NB4 (cell line): ENCODE measurements around the gene PDE6C.
A peak's percentile ranks its signal among the peaks of the same experiment; 100 is the strongest.

Source experiments
- DNase-seq: peaks from one replicate; pipeline ENCODE4 v3.0.0; 2010; ENCODE audit warnings: low read depth
- H3K4me3 ChIP-seq: one replicate; pipeline ENCODE4 v1.5.1; 2011; ENCODE audit warnings: mild to moderate bottlenecking, low read depth, low read length, moderate library complexity
- CTCF ChIP-seq: IDR thresholded peaks from one replicate; pipeline ENCODE4 v1.5.1; 2012; ENCODE audit warnings: low read depth, low read length
- MAX ChIP-seq: IDR thresholded peaks from 2 replicates; pipeline ENCODE4 v1.6.1; 2011; ENCODE audit warnings: low read depth, low read length
- MYC ChIP-seq: IDR thresholded peaks from 2 replicates; pipeline ENCODE4 v1.6.1; 2011; ENCODE audit warnings: low read depth, low read length
- POLR2A ChIP-seq: IDR thresholded peaks from 2 replicates; pipeline ENCODE4 v1.6.1; 2011; ENCODE audit warnings: mild to moderate bottlenecking; ENCODE audit not compliant: insufficient read length; ENCODE audit errors: extremely low read depth

Gene PDE6C

GRCh38 chr10:93570383-93570782, 42.0 kb upstream of the PDE6C start:
- no peak for DNase-seq
- TF ChIP-seq POLR2A, result no peak
- TF ChIP-seq CTCF, result no peak
- TF ChIP-seq MYC, result no peak
- TF ChIP-seq MAX, result no peak
- H3K4me3 ChIP-seq, result no peak overlapping the region

- DNase-seq, result peak; percentile 54
- TF ChIP-seq POLR2A (no peak), MAX (no peak), MYC (peak; percentile 13; the same call in 1 of the 2 replicates), CTCF (no peak)
Observed at GRCh38 chr10:93572606-93573005, 39.7 kb upstream of the PDE6C start.

DNA sequence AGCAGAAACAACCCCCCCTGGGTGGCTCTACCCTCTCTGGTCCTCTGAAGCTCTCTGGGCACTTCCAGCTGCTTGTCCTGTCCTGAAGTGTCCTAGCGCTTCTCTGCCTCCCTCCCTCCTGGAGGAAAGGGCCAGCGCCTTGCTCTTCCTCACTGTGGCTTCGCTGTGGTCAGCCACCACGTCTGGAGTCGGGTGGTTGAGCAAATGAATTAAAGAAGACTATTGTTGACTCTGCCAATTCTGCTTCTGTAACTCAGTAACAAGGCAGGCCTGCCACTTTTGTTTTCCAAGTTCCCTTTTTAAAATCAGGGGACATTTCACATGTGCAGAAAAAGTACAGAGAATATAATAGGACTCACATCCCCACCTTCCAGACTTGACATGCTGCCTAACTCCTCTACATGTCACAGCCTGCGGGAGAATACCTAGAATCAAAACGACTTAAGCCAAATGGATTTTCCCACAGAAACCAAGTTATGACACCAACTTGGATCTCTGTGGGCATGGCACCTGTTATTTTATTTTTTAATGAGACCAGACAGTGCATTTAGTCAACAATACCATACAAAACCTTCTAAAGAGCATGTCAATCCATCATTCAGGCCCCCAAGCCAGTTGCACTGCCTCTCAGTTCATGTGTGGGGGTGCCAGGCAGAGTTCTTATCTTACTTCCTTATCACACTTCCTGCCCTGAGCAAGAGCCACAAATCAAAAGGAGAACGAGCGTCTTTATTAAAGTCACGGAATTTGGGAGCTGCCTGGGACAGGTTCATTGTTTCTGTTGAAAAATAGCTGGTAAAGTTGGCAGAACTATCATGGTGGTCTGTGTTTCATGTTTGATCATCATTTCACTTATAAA, 39.1 kb upstream of the PDE6C start:
- TF ChIP-seq MAX (peak; percentile 33; the same call in 1 of the 2 replicates), POLR2A (no peak), MYC (peak; percentile 39; the same call in 1 of the 2 replicates)
- H3K4me3 ChIP-seq, result peak overlapping the region; percentile 30
- peak; percentile 88 for DNase-seq

More at GRCh38 chr10:93572606-93573005, 39.7 kb upstream of the PDE6C start:
- H3K4me3 ChIP-seq, result peak overlapping the region; percentile 29

GRCh38 chr10:93573924-93574323, 38.4 kb upstream of the PDE6C start:
- no peak for DNase-seq
- H3K4me3 ChIP-seq, result peak overlapping the region; percentile 30
- TF ChIP-seq MAX (peak; percentile 77), MYC (peak; percentile 28; the same call in 1 of the 2 replicates), POLR2A (no peak), CTCF (no peak)

DNA sequence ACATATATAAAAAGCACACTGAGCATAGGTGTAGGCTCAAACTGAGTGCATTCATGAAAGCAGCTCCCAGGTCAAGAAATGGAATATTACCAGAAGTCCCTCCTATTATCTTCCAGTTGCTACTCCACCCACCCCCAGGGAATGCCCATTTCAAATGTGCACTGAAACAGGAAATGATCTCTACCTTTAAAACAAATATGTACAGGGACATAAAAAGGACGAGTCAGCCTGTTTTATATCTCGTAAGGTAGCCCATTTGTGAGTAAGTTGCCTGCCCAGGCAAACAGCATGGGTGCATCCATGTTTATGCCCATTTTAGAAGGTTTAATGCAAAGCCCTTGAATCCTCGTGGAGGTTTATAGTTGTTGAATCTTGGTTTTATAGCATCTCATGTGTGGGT, 35.4 kb upstream of the PDE6C start:
- H3K4me3 ChIP-seq, result no peak overlapping the region
- DNase-seq, result no peak
- TF ChIP-seq CTCF (no peak), MAX (no peak), MYC (no peak), POLR2A (no peak)

- DNase-seq, result no peak
- no peak overlapping the region for H3K4me3 ChIP-seq
- TF ChIP-seq MYC (no peak), CTCF (no peak), POLR2A (no peak), MAX (no peak)
Observed at GRCh38 chr10:93577565-93577964, 34.8 kb upstream of the PDE6C start.
